ENCODE data around the gene EEF2K.

EEF2K gene

GRCh38 chr16:22262460-22262859 is 56.4 kb downstream of the EEF2K start:
- no peaks in the 10 kb centered on the region for H3K36me3 ChIP-seq (ENCODE audit: control insufficient read depth, insufficient read depth, low read length)
- H2AFZ ChIP-seq: no peak overlapping the region
- no peak overlapping the region for H3K9ac ChIP-seq
- no peak for TF ChIP-seq CTCF (IDR thresholded peaks at IDR 0.05)
- no peak overlapping the region for H3K4me2 ChIP-seq (ENCODE audit: low read length)
- H3K27ac ChIP-seq: no peak overlapping the region
- no peaks in the 10 kb centered on the region for H3K9me3 ChIP-seq (ENCODE audit: control insufficient read depth, low read length)
- H3K4me3 ChIP-seq (ENCODE audit: low read depth, low read length): no peak overlapping the region
- H3K27me3 ChIP-seq (ENCODE audit: control insufficient read depth, insufficient read depth, low read length): no peaks in the 10 kb centered on the region
- no peaks in the 10 kb centered on the region for H3K4me1 ChIP-seq
- H3K79me2 ChIP-seq: no peaks in the 10 kb centered on the region

GRCh38 chr16:22264786-22265185 is 58.7 kb downstream of the EEF2K start:
- H3K79me2 ChIP-seq: no peaks in the 10 kb centered on the region
- H3K9ac ChIP-seq: no peak overlapping the region
- no peak overlapping the region for H2AFZ ChIP-seq
- no peak overlapping the region for H3K4me2 ChIP-seq (ENCODE audit: low read length)
- no peaks in the 10 kb centered on the region for H3K27me3 ChIP-seq (ENCODE audit: control insufficient read depth, insufficient read depth, low read length)
- no peak overlapping the region for H3K27ac ChIP-seq
- no peaks in the 10 kb centered on the region for H3K9me3 ChIP-seq (ENCODE audit: control insufficient read depth, low read length)
- no peak overlapping the region for H3K4me3 ChIP-seq (ENCODE audit: low read depth, low read length)
- no peak for TF ChIP-seq CTCF (IDR thresholded peaks at IDR 0.05)
- no peaks in the 10 kb centered on the region for H3K36me3 ChIP-seq (ENCODE audit: control insufficient read depth, insufficient read depth, low read length)
- no peaks in the 10 kb centered on the region for H3K4me1 ChIP-seq

GRCh38 chr16:22265351-22265750 is 59.3 kb downstream of the EEF2K start:
- Histone ChIP-seq H3K27me3 (ENCODE audit: control insufficient read depth, insufficient read depth, low read length) (no peaks in the 10 kb centered on the region), H3K4me3 (ENCODE audit: low read depth, low read length) (no peak overlapping the region), H3K27ac (no peak overlapping the region), H3K4me2 (ENCODE audit: low read length) (no peak overlapping the region), H2AFZ (no peak overlapping the region), H3K79me2 (no peaks in the 10 kb centered on the region), H3K36me3 (ENCODE audit: control insufficient read depth, insufficient read depth, low read length) (no peaks in the 10 kb centered on the region), H3K9me3 (ENCODE audit: control insufficient read depth, low read length) (no peaks in the 10 kb centered on the region), H3K9ac (no peak overlapping the region), H3K4me1 (no peaks in the 10 kb centered on the region)
- TF ChIP-seq CTCF (IDR thresholded peaks at IDR 0.05): no peak

GRCh38 chr16:22266546-22266945 is 60.5 kb downstream of the EEF2K start:
- H3K9me3 ChIP-seq (ENCODE audit: control insufficient read depth, low read length): no peaks in the 10 kb centered on the region
- no peak overlapping the region for H2AFZ ChIP-seq
- no peak overlapping the region for H3K27ac ChIP-seq
- no peak for TF ChIP-seq CTCF (IDR thresholded peaks at IDR 0.05)
- H3K9ac ChIP-seq: no peak overlapping the region
- H3K27me3 ChIP-seq (ENCODE audit: control insufficient read depth, insufficient read depth, low read length): no peaks in the 10 kb centered on the region
- no peak overlapping the region for H3K4me2 ChIP-seq (ENCODE audit: low read length)
- H3K4me1 ChIP-seq: no peaks in the 10 kb centered on the region
- no peak overlapping the region for H3K4me3 ChIP-seq (ENCODE audit: low read depth, low read length)
- H3K36me3 ChIP-seq (ENCODE audit: control insufficient read depth, insufficient read depth, low read length): no peaks in the 10 kb centered on the region
- H3K79me2 ChIP-seq: no peaks in the 10 kb centered on the region

- Histone ChIP-seq H3K27ac (no peak overlapping the region), H3K9me3 (ENCODE audit: control insufficient read depth, low read length) (no peaks in the 10 kb centered on the region), H3K4me1 (no peaks in the 10 kb centered on the region), H2AFZ (no peak overlapping the region), H3K36me3 (ENCODE audit: control insufficient read depth, insufficient read depth, low read length) (no peaks in the 10 kb centered on the region), H3K79me2 (no peaks in the 10 kb centered on the region), H3K9ac (no peak overlapping the region), H3K4me2 (ENCODE audit: low read length) (no peak overlapping the region), H3K4me3 (ENCODE audit: low read depth, low read length) (no peak overlapping the region), H3K27me3 (ENCODE audit: control insufficient read depth, insufficient read depth, low read length) (no peaks in the 10 kb centered on the region)
- TF ChIP-seq CTCF (IDR thresholded peaks at IDR 0.05): no peak
Measured at GRCh38 chr16:22267764-22268163, 61.7 kb downstream of the EEF2K start.
